ENCODE results near the gene TYW5. TPM values are rescaled to one million over a fixed set of nuclear protein-coding genes. Genes with fewer than 3 reads are reported as not detected.

The TYW5 gene
- polyA plus RNA-seq, 1 donor, result 20.4 TPM

DNA sequence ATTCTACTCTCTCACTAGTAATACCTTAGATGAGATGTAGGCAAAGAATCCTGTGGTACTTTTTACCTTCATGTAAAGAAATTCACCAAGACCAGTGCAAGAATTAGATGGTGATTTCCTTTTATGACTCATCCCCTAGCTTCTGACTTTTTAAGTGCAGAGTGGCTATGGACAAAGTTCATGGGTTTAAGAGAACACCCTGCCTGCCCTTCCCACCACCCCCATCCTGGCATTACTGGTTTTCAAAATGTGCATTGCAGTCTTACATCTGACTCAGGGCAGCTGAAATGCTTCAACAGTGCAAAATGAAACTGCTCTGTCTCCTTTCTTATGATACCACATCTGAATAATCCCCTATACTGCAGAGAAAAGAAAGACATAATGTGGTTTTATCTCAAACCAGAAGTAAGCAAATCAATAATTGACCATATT is 22.7 kb upstream of the TYW5 start:
- DNase-seq, result no peak

- no peak for DNase-seq
Observed at GRCh38 chr2:199975273-199975895, 20.1 kb upstream of the TYW5 start.

GRCh38 chr2:199973703-199974102 is 18.4 kb upstream of the TYW5 start:
- no peak for DNase-seq

DNA sequence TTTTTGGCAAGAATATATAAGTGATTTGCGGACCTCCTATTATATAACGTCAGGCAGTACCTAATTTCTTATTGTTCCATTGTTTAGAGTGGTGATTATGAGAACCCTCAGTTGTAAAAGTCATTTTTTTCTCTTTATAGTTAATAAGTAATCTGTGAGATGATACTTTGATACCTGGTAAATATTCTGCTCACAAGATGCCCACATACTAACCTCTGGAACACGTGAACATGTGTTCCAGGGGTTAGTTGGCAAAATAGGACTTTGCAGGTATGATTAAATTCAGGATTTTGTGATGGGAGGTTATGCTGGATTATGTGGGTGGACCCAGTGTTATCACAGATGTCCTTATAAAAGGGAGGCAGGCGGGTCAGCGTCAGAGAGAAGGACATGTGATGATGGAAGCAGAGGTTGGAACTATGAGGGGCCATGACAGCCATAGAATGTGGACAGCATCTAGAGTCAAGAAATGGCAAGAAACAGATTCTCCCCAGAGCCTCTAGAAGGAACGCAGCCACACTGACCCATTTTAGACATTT is 16.9 kb upstream of the TYW5 start:
- no peak for DNase-seq

DNA sequence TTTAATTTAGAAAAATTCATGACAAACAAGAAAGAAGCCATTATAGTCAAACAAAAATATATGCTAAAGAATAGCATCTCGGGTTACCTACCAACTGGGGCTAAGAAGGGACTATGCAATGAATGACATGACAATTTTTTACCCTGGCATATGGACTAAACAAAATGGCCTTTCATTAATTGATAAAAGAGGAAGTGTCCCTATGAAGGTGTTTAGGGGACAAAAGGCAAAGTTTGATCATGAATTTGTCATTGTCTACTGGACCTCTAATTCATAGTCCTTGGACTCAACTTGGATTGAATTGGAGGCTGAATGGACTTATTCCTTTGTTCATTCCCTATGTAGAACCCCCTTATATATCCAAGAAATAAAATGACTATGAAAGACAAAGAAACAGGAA is 12.8 kb upstream of the TYW5 start:
- no peak for DNase-seq

DNA sequence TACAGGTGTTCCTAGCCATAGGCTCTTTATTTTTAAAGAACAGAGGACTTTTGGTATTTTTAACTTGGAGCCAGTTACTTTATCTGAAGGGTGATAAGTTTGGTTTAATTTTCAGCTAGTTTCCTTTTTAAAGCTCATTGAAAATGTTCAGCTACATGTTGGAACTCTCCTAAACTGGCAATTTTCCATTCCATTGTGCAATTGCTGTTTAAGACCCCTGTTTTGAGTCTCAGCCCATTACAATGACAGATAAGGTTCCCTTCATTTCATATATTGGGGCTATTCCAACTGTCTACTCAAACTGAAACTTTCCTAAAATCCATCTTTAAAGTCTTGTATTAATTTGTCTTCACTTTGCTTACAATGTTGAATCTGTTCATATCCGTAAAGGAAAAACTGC is 11.7 kb upstream of the TYW5 start:
- DNase-seq, result no peak

- DNase-seq, result no peak
Observed at GRCh38 chr2:199966405-199966804, 11.1 kb upstream of the TYW5 start.

DNA sequence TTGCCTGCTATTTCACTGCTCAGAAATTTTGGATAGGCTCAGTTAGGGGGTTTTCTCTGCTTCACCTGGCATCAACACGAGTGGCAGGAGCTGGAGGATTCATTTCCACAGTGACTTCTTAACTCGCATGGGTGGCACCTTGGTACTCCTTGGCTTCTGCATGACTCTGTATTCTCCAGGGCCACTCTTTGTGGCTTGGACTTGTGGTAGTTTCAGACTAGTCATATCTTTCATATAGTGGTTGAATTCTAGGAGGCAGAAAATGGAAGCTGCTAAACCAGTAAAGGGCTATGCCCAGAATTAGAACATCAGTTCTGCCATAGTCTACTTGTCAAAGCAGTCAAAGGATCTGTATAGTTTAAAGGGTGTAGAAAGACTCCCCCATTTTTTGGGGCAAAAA is 6.9 kb upstream of the TYW5 start:
- DNase-seq, result no peak

DNA sequence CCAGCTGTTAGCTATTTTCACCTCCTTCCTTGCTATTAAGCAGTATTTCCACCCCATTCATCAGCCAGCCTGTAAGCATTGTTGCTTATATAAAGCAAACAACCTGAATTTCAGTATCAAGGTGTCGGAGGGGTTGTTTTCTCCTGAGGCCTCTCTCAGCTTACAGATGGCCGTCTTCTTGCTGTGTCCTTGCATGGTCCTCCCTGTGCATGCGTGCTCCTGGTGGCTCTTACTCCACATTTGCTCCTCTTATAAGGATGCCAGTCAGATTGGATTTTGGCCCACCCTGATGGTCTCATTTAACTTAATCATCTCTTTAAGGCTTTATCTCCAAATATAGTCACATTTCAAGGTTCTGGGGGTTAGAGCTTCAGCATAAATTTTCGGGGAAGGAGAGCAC is 2.7 kb upstream of the TYW5 start:
- DNase-seq, result no peak

DNA sequence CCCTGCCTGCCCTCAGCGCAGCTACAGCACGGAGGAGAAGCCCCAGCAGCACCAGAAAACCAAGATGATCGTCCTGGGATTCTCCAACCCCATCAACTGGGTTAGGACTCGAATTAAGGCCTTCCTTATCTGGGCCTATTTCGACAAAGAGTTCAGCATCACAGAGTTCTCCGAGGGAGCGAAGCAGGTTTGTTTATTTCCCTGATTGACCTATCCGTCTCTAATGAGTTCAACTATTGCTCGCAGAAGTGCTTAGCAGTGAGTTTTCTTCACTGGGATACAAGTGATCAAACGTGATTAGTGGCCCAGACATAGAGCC is 730 bp upstream of the TYW5 start:
- DNase-seq, result peak; percentile 19

GRCh38 chr2:199955007-199955338 is 318 bp downstream of the TYW5 start:
- DNase-seq, result no peak

- no peak for DNase-seq
Observed at GRCh38 chr2:199951023-199951422, 4.3 kb downstream of the TYW5 start.

DNA sequence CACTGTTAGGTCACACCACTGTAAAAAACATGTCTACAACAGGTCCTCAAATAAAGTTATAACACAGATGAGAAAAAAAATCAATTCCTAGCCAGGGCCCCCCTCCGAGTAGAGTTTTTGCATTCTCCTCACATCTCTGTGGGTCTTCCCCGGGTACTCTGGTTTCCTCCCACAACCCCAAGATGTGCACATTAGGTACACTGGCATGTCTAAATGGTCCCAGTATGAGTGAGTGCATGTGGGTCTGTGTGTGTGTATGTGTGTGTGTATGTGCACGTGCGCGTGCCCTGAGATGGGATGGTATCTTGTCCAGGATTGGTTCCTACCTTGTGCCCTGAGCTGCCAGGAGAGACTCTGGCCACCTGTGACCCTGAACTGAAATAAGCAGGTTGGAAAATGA is 4.9 kb downstream of the TYW5 start:
- DNase-seq, result no peak

- no peak for DNase-seq
Observed at GRCh38 chr2:199946836-199947235, 8.5 kb downstream of the TYW5 start.

GRCh38 chr2:199946196-199946595 is 9.1 kb downstream of the TYW5 start:
- no peak for DNase-seq

DNA sequence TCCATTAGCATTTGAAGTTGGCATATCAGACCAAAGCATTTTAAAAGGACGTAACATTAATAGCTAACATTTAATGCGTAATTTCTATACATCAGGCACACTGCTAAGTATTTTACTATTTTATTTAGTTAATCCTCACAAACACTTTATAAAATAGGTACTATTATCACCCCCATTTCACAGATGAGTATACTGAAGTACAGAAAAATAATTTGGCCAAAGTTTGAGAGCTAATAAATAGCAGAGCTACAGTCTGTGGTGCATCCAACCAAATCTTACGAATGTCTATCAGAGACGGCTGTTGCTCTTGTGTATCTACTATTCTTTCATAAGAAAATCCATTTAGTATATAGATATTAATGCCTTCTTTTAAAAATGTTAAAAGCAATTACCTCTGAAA is 11.9 kb downstream of the TYW5 start:
- DNase-seq, result no peak

DNA sequence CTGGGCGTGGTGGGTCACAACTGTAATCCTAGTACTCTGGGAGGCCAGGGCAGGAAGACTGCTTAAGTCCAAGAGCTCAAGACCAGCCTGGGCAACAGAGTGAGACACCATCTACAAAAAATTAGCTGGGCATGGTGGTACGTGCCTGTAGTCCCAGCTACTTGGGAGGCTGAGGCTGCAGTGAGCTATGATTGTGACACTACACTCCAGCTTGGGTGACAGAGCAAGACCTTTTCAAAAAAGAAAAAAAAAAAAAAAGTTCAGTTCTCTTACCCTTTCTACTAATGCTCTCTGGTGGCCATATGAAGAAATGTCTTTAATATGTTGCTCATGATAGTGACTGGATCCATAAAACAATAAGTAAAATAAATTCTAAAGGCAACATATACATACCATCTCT is 14.9 kb downstream of the TYW5 start:
- DNase-seq, result no peak

- no peak for DNase-seq
Observed at GRCh38 chr2:199936554-199936953, 18.7 kb downstream of the TYW5 start.

GRCh38 chr2:199933466-199933865 is 21.8 kb downstream of the TYW5 start:
- no peak for DNase-seq

DNA sequence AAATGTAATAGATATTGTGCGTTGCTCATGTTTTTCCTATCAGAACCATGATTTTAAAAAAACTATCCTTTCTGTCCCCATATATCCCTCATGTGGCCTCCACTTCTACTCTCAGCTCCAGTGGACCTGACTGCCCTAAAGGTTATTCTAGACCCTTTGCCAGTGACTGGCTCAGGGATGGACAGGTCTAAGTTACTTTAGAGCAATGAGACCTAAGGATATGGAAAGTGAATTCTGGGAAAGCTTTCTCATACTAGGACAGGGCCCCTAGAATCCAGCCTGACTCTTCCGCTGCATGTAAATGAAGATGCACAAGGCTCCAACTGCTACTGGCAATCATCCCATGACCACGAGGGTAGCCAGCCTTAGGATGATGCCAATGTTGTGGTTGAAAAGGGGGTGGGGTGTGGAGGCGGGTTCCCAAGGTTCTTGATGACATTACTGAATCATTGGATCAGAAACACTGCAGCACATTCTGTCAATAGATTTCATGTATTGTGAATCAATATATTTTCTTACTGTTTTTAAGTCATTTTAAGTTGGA is 22.9 kb downstream of the TYW5 start:
- DNase-seq, result no peak

DNA sequence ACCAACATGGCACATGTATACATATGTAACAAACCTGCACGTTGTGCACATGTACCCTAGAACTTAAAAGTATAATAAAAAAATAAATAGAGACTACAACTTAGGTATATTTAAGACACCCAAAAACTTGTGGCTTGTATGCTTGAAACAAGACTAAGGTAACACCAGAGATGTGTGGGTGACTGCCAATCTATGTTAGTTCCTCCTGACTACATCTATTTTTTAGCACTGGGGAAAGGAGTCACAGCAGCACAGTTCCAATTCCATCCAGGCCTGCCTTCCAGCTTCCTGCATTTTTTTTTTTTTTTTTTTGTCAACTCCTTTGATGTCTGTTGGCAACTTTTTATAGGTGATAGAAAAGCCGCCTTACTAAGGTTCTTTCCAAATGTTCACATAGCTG is 26.0 kb downstream of the TYW5 start:
- DNase-seq, result no peak

- no peak for DNase-seq
Observed at GRCh38 chr2:199928626-199929025, 26.7 kb downstream of the TYW5 start.

DNA sequence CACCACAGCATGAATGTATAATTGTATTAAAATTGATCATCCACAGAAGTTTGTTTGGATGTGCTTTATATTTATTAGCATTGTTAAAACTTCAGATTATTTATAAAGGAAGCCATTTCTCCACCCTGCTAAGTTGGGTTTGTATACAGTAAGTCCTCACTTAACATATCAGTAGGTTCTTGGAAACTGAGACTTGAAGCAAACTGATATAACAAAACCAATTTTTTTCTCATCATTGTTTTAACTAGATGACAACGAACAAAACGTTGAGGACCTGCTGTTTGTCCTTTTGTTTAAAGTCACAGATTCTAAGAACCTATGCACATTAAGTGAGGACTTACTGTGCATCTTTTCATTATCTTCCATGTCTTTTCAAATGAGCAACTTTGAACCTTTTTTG is 27.1 kb downstream of the TYW5 start:
- no peak for DNase-seq

GRCh38 chr2:199926806-199927205 is 28.5 kb downstream of the TYW5 start:
- no peak for DNase-seq

GRCh38 chr2:199923924-199924323 is 31.4 kb downstream of the TYW5 start:
- no peak for DNase-seq

All from left kidney (tissue), 2 donors.